ENCODE measurements around the gene P4HA3. TPM values are rescaled to one million over a fixed set of nuclear protein-coding genes. Genes with fewer than 3 reads are reported as not detected.

Gene P4HA3
- total RNA-seq, 1 donor from 2014 or later: not detected

GRCh38 chr11:74276581-74276980 lies 34.9 kb downstream of the P4HA3 start:
- DNase-seq (ENCODE audit: low spot score): no peak
- peaks cover 19% of the 10 kb centered on the region for H3K27me3 Mint-ChIP-seq (ENCODE audit: insufficient read depth)
- H3K36me3 Mint-ChIP-seq (ENCODE audit: low read depth): no peaks in the 10 kb centered on the region
- no peaks in the 10 kb centered on the region for H3K4me1 Mint-ChIP-seq (ENCODE audit: low read depth)
- no peak overlapping the region for H3K27ac Mint-ChIP-seq
- H3K4me3 Mint-ChIP-seq: no peak overlapping the region
- intact Hi-C loops (cut with micrococcal nuclease): no loop called here
- no peaks in the 10 kb centered on the region for H3K9me3 Mint-ChIP-seq

- Mint-ChIP-seq H3K27me3 (ENCODE audit: insufficient read depth) (peaks cover 18% of the 10 kb centered on the region), H3K36me3 (ENCODE audit: low read depth) (no peaks in the 10 kb centered on the region), H3K27ac (no peak overlapping the region), H3K4me3 (no peak overlapping the region), H3K4me1 (ENCODE audit: low read depth) (no peaks in the 10 kb centered on the region), H3K9me3 (no peaks in the 10 kb centered on the region)
- intact Hi-C loops (cut with micrococcal nuclease): no loop called here
- no peak for DNase-seq (ENCODE audit: low spot score)
Observed at GRCh38 chr11:74272276-74272675, 39.2 kb downstream of the P4HA3 start.

GRCh38 chr11:74269161-74269811 lies 42.2 kb downstream of the P4HA3 start:
- no peak overlapping the region for H3K27ac Mint-ChIP-seq
- H3K36me3 Mint-ChIP-seq (ENCODE audit: low read depth): no peaks in the 10 kb centered on the region
- no peaks in the 10 kb centered on the region for H3K9me3 Mint-ChIP-seq
- no peaks in the 10 kb centered on the region for H3K4me1 Mint-ChIP-seq (ENCODE audit: low read depth)
- intact Hi-C loops (cut with micrococcal nuclease): no loop called here
- no peak overlapping the region for H3K4me3 Mint-ChIP-seq
- H3K27me3 Mint-ChIP-seq (ENCODE audit: insufficient read depth): peaks cover 9% of the 10 kb centered on the region
- DNase-seq (ENCODE audit: low spot score): no peak

- Mint-ChIP-seq H3K36me3 (ENCODE audit: low read depth) (no peaks in the 10 kb centered on the region), H3K4me1 (ENCODE audit: low read depth) (no peaks in the 10 kb centered on the region), H3K4me3 (no peak overlapping the region), H3K27me3 (ENCODE audit: insufficient read depth) (peaks cover 12% of the 10 kb centered on the region), H3K9me3 (no peaks in the 10 kb centered on the region), H3K27ac (no peak overlapping the region)
- no peak for DNase-seq (ENCODE audit: low spot score)
- intact Hi-C loops (cut with micrococcal nuclease): no loop called here
Observed at GRCh38 chr11:74268456-74268855, 43.0 kb downstream of the P4HA3 start.

- H3K4me1 Mint-ChIP-seq (ENCODE audit: low read depth): no peaks in the 10 kb centered on the region
- H3K4me3 Mint-ChIP-seq: no peak overlapping the region
- no peak for DNase-seq (ENCODE audit: low spot score)
- H3K27me3 Mint-ChIP-seq (ENCODE audit: insufficient read depth): peaks cover 13% of the 10 kb centered on the region
- no peak overlapping the region for H3K27ac Mint-ChIP-seq
- H3K9me3 Mint-ChIP-seq: no peaks in the 10 kb centered on the region
- intact Hi-C loops (cut with micrococcal nuclease): no loop called here
- H3K36me3 Mint-ChIP-seq (ENCODE audit: low read depth): no peaks in the 10 kb centered on the region
Observed at GRCh38 chr11:74267014-74267413, 44.4 kb downstream of the P4HA3 start.

- H3K27ac Mint-ChIP-seq: no peak overlapping the region
- H3K36me3 Mint-ChIP-seq (ENCODE audit: low read depth): no peaks in the 10 kb centered on the region
- no peak overlapping the region for H3K4me3 Mint-ChIP-seq
- DNase-seq (ENCODE audit: low spot score): no peak
- H3K9me3 Mint-ChIP-seq: no peaks in the 10 kb centered on the region
- no peaks in the 10 kb centered on the region for H3K4me1 Mint-ChIP-seq (ENCODE audit: low read depth)
- H3K27me3 Mint-ChIP-seq (ENCODE audit: insufficient read depth): peaks cover 15% of the 10 kb centered on the region
- intact Hi-C loops (cut with micrococcal nuclease): no loop called here
Observed at GRCh38 chr11:74265256-74265655, 46.2 kb downstream of the P4HA3 start.

GRCh38 chr11:74262725-74263124 lies 48.7 kb downstream of the P4HA3 start:
- H3K36me3 Mint-ChIP-seq (ENCODE audit: low read depth): no peaks in the 10 kb centered on the region
- no peak overlapping the region for H3K4me3 Mint-ChIP-seq
- H3K27ac Mint-ChIP-seq: no peak overlapping the region
- peaks cover 11% of the 10 kb centered on the region for H3K27me3 Mint-ChIP-seq (ENCODE audit: insufficient read depth)
- no peaks in the 10 kb centered on the region for H3K9me3 Mint-ChIP-seq
- H3K4me1 Mint-ChIP-seq (ENCODE audit: low read depth): no peaks in the 10 kb centered on the region
- DNase-seq (ENCODE audit: low spot score): no peak
- intact Hi-C loops (cut with micrococcal nuclease): no loop called here

- Mint-ChIP-seq H3K4me3 (no peak overlapping the region), H3K27ac (no peak overlapping the region), H3K27me3 (ENCODE audit: insufficient read depth) (peaks cover 9% of the 10 kb centered on the region), H3K4me1 (ENCODE audit: low read depth) (peaks cover 5% of the 10 kb centered on the region), H3K9me3 (no peaks in the 10 kb centered on the region), H3K36me3 (ENCODE audit: low read depth) (peaks cover 21% of the 10 kb centered on the region)
- no peak for DNase-seq (ENCODE audit: low spot score)
- intact Hi-C loops (cut with micrococcal nuclease): loop anchor here (5.0 kb wide), 2 partner anchors 129 to 314 kb away; no protein-coding TSS in a partner anchor
Observed at GRCh38 chr11:74257959-74258553, 53.4 kb downstream of the P4HA3 start.

- Mint-ChIP-seq H3K36me3 (ENCODE audit: low read depth) (peaks cover 21% of the 10 kb centered on the region), H3K4me1 (ENCODE audit: low read depth) (peaks cover 5% of the 10 kb centered on the region), H3K27ac (no peak overlapping the region), H3K27me3 (ENCODE audit: insufficient read depth) (peaks cover 5% of the 10 kb centered on the region), H3K9me3 (no peaks in the 10 kb centered on the region), H3K4me3 (no peak overlapping the region)
- no peak for DNase-seq (ENCODE audit: low spot score)
- intact Hi-C loops (cut with micrococcal nuclease): loop anchor here (5.0 kb wide), 2 partner anchors 131 to 316 kb away; no protein-coding TSS in a partner anchor
Observed at GRCh38 chr11:74256378-74257133, 54.9 kb downstream of the P4HA3 start.

- no peaks in the 10 kb centered on the region for H3K9me3 Mint-ChIP-seq
- intact Hi-C loops (cut with micrococcal nuclease): loop anchor here (1.0 to 5.0 kb wide), 5 partner anchors 65 to 316 kb away; no protein-coding TSS in a partner anchor
- DNase-seq (ENCODE audit: low spot score): peak; percentile 35
- H3K36me3 Mint-ChIP-seq (ENCODE audit: low read depth): peaks cover 21% of the 10 kb centered on the region
- H3K27me3 Mint-ChIP-seq (ENCODE audit: insufficient read depth): peaks cover 2% of the 10 kb centered on the region
- peaks cover 5% of the 10 kb centered on the region for H3K4me1 Mint-ChIP-seq (ENCODE audit: low read depth)
- no peak overlapping the region for H3K4me3 Mint-ChIP-seq
- H3K27ac Mint-ChIP-seq: no peak overlapping the region
Observed at GRCh38 chr11:74255741-74256375, 55.6 kb downstream of the P4HA3 start.

- Mint-ChIP-seq H3K9me3 (no peaks in the 10 kb centered on the region), H3K4me1 (ENCODE audit: low read depth) (peaks cover 5% of the 10 kb centered on the region), H3K27me3 (ENCODE audit: insufficient read depth) (no peaks in the 10 kb centered on the region), H3K27ac (no peak overlapping the region), H3K36me3 (ENCODE audit: low read depth) (peaks cover 25% of the 10 kb centered on the region), H3K4me3 (no peak overlapping the region)
- intact Hi-C loops (cut with micrococcal nuclease): no loop called here
- no peak for DNase-seq (ENCODE audit: low spot score)
Observed at GRCh38 chr11:74253361-74253760, 58.1 kb downstream of the P4HA3 start.

- Mint-ChIP-seq H3K4me3 (no peak overlapping the region), H3K4me1 (ENCODE audit: low read depth) (no peaks in the 10 kb centered on the region), H3K27ac (no peak overlapping the region), H3K36me3 (ENCODE audit: low read depth) (peaks cover 26% of the 10 kb centered on the region), H3K9me3 (no peaks in the 10 kb centered on the region), H3K27me3 (ENCODE audit: insufficient read depth) (no peaks in the 10 kb centered on the region)
- intact Hi-C loops (cut with micrococcal nuclease): no loop called here
- DNase-seq (ENCODE audit: low spot score): no peak
Observed at GRCh38 chr11:74249496-74249895, 61.9 kb downstream of the P4HA3 start.

- no peak overlapping the region for H3K27ac Mint-ChIP-seq
- H3K27me3 Mint-ChIP-seq (ENCODE audit: insufficient read depth): no peaks in the 10 kb centered on the region
- intact Hi-C loops (cut with micrococcal nuclease): no loop called here
- DNase-seq (ENCODE audit: low spot score): no peak
- H3K9me3 Mint-ChIP-seq: no peaks in the 10 kb centered on the region
- no peak overlapping the region for H3K4me3 Mint-ChIP-seq
- no peaks in the 10 kb centered on the region for H3K4me1 Mint-ChIP-seq (ENCODE audit: low read depth)
- peaks cover 19% of the 10 kb centered on the region for H3K36me3 Mint-ChIP-seq (ENCODE audit: low read depth)
Observed at GRCh38 chr11:74248469-74248868, 63.0 kb downstream of the P4HA3 start.
